Neuronal stem cell (in vitro differentiated cells): ENCODE results near the gene CINP.

Experiments
- DNase-seq: peaks from one replicate; pipeline ENCODE4 v3.0.0-alpha.2; 2013; ENCODE audit warnings: low spot score
- H2AFZ ChIP-seq: one replicate; pipeline ENCODE4 v1.6.1; 2013; ENCODE audit warnings: mild to moderate bottlenecking, low read length, inconsistent platforms
- H2AK5ac ChIP-seq: 2 replicates; pipeline ENCODE4 v1.6.1; 2013; ENCODE audit warnings: low read depth, mild to moderate bottlenecking, inconsistent platforms, low read length, moderate library complexity, mixed read lengths
- H2BK120ac ChIP-seq: 2 replicates; pipeline ENCODE4 v1.6.1; 2013; ENCODE audit warnings: low read depth, mild to moderate bottlenecking, inconsistent platforms, low read length, moderate library complexity, mixed read lengths
- H2BK12ac ChIP-seq: one replicate; pipeline ENCODE4 v1.6.1; 2013; ENCODE audit warnings: low read length, inconsistent platforms
- H2BK15ac ChIP-seq: 2 replicates; pipeline ENCODE4 v1.6.1; 2013; ENCODE audit warnings: mild to moderate bottlenecking, low read length, inconsistent platforms, mixed read lengths
- H2BK5ac ChIP-seq: one replicate; pipeline ENCODE4 v1.6.1; 2013; ENCODE audit warnings: inconsistent platforms, mild to moderate bottlenecking, low read length, moderate library complexity
- H3K14ac ChIP-seq: one replicate; pipeline ENCODE4 v1.6.1; 2013; ENCODE audit warnings: low read length, inconsistent platforms
- H3K18ac ChIP-seq: 2 replicates; pipeline ENCODE4 v1.6.1; 2013; ENCODE audit warnings: low read length, inconsistent platforms
- H3K23ac ChIP-seq: 2 replicates; pipeline ENCODE4 v1.6.1; 2013; ENCODE audit warnings: low read depth, mild to moderate bottlenecking, mixed read lengths, low read length, inconsistent platforms; ENCODE audit not compliant: poor library complexity
- H3K27ac ChIP-seq: replicated peaks from 3 replicates; pipeline ENCODE4 v1.5.1; 2013; ENCODE audit warnings: low read length, inconsistent platforms
- H3K27me3 ChIP-seq, 3 experiments: 2 replicates each; pipeline ENCODE4 v1.6.1; 2013; ENCODE audit warnings: low read length in 3 of 3, mild to moderate bottlenecking in 2 of 3, inconsistent platforms in 1 of 3, low read depth in 1 of 3, mixed read lengths in 1 of 3, moderate library complexity in 1 of 3; ENCODE audit not compliant: control insufficient read depth in 3 of 3, insufficient read depth in 3 of 3
- H3K36me3 ChIP-seq, 2 donors: replicated peaks in 1 of 2; 2 replicates each; pipeline ENCODE4 v1.6.1; 2013; ENCODE audit warnings: low read length in 2 of 2; ENCODE audit not compliant: control insufficient read depth in 2 of 2, insufficient read depth in 2 of 2
- H3K4ac ChIP-seq: 2 replicates; pipeline ENCODE4 v1.6.1; 2013; ENCODE audit warnings: inconsistent platforms, mild to moderate bottlenecking, low read length, moderate library complexity
- H3K4me1 ChIP-seq, 2 donors: 1 replicate in 1 of 2; 2 replicates in 1 of 2; pipeline ENCODE4 v1.6.1; 2013; ENCODE audit warnings: low read length in 2 of 2, low read depth in 1 of 2; ENCODE audit not compliant: control insufficient read depth in 2 of 2, insufficient read depth in 1 of 2
- H3K4me2 ChIP-seq: one replicate; pipeline ENCODE4 v1.6.1; 2013; ENCODE audit warnings: mild to moderate bottlenecking, low read length, inconsistent platforms; ENCODE audit not compliant: insufficient read depth, poor library complexity, severe bottlenecking
- H3K4me3 ChIP-seq, 2 donors: 2 replicates each; pipeline ENCODE4 v1.5.1; 2013; ENCODE audit warnings: low read length in 2 of 2, mild to moderate bottlenecking in 2 of 2, inconsistent platforms in 1 of 2, moderate library complexity in 1 of 2
- H3K79me1 ChIP-seq: one replicate; pipeline ENCODE4 v1.6.1; 2013; ENCODE audit warnings: low read depth, mild to moderate bottlenecking, inconsistent platforms, low read length, moderate library complexity
- H3K9ac ChIP-seq: one replicate; pipeline ENCODE4 v1.6.1; 2013; ENCODE audit warnings: mild to moderate bottlenecking, low read depth, low read length, inconsistent platforms; ENCODE audit not compliant: poor library complexity
- H3K9me3 ChIP-seq, 2 donors: replicated peaks in 1 of 2; 2 replicates each; pipeline versions ENCODE3 to v1.6.1; 2013; ENCODE audit warnings: low read length in 2 of 2, mild to moderate bottlenecking in 2 of 2, inconsistent platforms in 1 of 2, low read depth in 1 of 2, mixed read lengths in 1 of 2, moderate library complexity in 1 of 2; ENCODE audit not compliant: control insufficient read depth in 2 of 2, insufficient read depth in 1 of 2
- H4K8ac ChIP-seq: one replicate; pipeline ENCODE4 v1.6.1; 2013; ENCODE audit warnings: low read depth, mild to moderate bottlenecking, inconsistent platforms, low read length, moderate library complexity
- H4K91ac ChIP-seq: one replicate; pipeline ENCODE4 v1.6.1; 2013; ENCODE audit warnings: low read length, low read depth, mild to moderate bottlenecking, inconsistent platforms; ENCODE audit not compliant: poor library complexity
- WGBS, 2 donors: extraction: QIAGEN DNeasy Blood & Tissue Kit; methylation state at CpG; one replicate each; pipeline ENCODE4 v1.1.7; 2013; ENCODE audit warnings: missing lambda C conversion rate in 2 of 2, mixed read lengths in 1 of 2; ENCODE audit not compliant: insufficient read length in 2 of 2, insufficient replicate concordance in 1 of 2; ENCODE audit errors: extremely low coverage in 2 of 2; 5-methylcytosine and 5-hydroxymethylcytosine counted together

Gene CINP

DNA sequence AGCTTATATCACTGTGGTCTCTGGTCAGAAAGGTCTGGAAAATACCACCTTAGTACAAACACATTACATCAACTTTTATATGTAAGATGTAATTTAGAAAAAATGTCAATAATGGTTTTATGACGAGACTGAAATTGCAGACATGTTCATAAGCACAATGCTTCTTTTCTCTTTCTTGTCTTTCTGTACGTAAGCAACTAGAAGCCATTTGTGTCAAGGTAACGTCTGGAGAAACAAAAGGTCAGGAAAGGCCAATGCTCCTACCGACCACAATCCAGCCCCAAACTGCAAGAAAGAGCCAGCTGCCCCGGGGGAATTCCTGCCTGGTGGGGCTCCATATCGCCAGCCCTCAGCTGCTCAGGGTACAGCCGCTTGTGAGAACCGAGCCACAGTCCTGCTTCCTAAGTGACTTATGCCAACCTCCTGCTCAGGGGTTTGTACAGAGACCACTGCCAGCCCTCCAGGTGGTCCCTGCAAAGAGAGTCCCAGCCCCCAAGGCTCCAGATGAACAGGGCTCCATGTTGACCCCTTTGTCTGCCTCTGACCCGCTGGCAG is 36.8 kb downstream of the CINP start:
- H3K23ac ChIP-seq: no peak overlapping the region
- H3K4me2 ChIP-seq: no peak overlapping the region
- H3K4me1 ChIP-seq: no peaks in the 10 kb centered on the region
- H2BK15ac ChIP-seq: no peak overlapping the region
- H3K79me1 ChIP-seq: peaks cover 3% of the 10 kb centered on the region
- no peak overlapping the region for H3K4ac ChIP-seq
- no CpG with 5 or more reads among the region's 9 CpGs for WGBS, 2 donors
- H3K4me3 ChIP-seq: no peak overlapping the region
- no peak overlapping the region for H4K91ac ChIP-seq
- no peak overlapping the region for H2BK5ac ChIP-seq
- no peak overlapping the region for H2AK5ac ChIP-seq
- no peaks in the 10 kb centered on the region for H3K9me3 ChIP-seq
- H3K36me3 ChIP-seq: peaks cover 5 to 44% of the 10 kb centered on the region in 2 donors
- H3K27me3 ChIP-seq: no peaks in the 10 kb centered on the region
- H3K9ac ChIP-seq: peak overlapping the region; percentile 5
- H3K27ac ChIP-seq: no peak overlapping the region
- DNase-seq: no peak
- no peak overlapping the region for H2BK120ac ChIP-seq
- H3K18ac ChIP-seq: no peak overlapping the region
- no peak overlapping the region for H2AFZ ChIP-seq
- no peak overlapping the region for H4K8ac ChIP-seq
- H2BK12ac ChIP-seq: no peak overlapping the region
- no peak overlapping the region for H3K14ac ChIP-seq

DNA sequence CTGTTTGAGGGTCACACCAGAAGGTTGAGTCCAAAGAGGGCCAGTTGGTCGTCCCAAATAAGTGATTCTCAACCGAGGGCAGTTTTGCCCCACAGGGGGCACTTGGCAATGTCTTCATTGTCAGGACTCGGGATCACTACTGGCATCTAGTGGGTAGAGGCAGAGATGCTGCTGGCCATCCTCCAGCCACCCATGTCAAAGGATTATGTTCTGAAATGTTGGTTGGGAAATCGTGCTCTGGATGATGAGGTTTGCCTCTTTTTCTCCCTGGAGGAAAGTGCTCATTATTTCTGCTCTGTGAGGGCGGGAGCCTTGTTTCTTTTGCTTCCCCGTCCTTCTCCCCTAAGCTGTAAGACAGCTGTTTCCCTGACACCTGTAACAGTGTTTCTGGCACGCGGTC is 39.6 kb downstream of the CINP start:
- H3K9me3 ChIP-seq: no peaks in the 10 kb centered on the region
- no peak overlapping the region for H4K91ac ChIP-seq
- H2AK5ac ChIP-seq: no peak overlapping the region
- no peak overlapping the region for H3K4me2 ChIP-seq
- no peak overlapping the region for H3K27ac ChIP-seq
- no peak overlapping the region for H3K14ac ChIP-seq
- peaks cover 5 to 39% of the 10 kb centered on the region in 2 donors for H3K36me3 ChIP-seq
- no peak overlapping the region for H2BK5ac ChIP-seq
- no peaks in the 10 kb centered on the region for H3K27me3 ChIP-seq
- DNase-seq: no peak
- H3K4me1 ChIP-seq: peaks cover 4 to 8% of the 10 kb centered on the region in 2 donors
- no peak overlapping the region for H3K18ac ChIP-seq
- no peak overlapping the region for H3K9ac ChIP-seq
- H2BK120ac ChIP-seq: no peak overlapping the region
- H3K4ac ChIP-seq: no peak overlapping the region
- H3K4me3 ChIP-seq: no peak overlapping the region
- no peak overlapping the region for H3K23ac ChIP-seq
- WGBS, 2 donors: no CpG with 5 or more reads among the region's 8 CpGs
- H2BK12ac ChIP-seq: no peak overlapping the region
- no peak overlapping the region for H2BK15ac ChIP-seq
- H4K8ac ChIP-seq: no peak overlapping the region
- no peak overlapping the region for H2AFZ ChIP-seq
- peaks cover 3% of the 10 kb centered on the region for H3K79me1 ChIP-seq

DNA sequence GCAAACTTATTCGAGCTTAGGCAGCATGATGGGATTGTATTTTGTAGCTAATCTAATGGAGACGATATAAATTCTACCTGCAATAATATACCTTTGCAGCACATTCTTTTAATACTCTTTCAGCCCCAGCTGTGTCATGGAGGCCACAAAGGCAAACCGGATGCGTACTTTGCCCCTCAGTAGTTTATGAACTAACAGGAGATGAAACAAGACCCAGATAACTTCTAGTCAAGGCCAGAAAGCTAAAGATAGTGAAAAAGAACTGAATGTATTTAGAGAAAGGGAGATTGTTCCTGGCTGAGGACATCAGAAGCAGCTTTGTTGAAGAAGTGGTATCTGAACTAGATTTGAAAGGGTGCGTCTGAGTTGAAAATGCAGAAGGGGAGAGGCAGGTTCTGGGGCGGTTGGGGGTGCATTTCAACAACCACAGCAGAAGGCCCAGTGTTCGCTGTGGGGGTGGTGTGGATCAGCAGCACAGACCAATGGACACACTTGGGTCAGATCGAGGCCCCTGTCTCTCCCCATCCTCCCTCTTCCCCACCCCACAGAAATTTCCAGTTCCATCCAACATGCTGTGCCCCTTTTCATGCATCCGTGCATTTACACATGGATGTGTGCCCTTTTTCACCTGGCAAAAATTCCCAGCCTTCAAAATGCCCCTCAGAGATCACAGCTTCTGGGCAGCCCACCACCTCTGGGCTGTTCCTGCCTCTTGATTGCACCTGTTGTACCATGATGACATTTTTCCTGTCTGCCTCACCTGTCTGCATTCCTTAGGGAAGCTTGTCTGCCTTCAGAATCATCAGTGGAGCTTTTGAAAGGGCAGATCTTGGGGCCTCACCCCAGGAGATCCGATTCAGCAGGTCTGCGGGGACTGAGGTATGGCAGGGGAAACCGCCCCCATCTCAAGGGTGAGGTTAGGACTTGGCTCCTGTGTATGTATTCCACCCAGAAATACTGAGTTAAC is 41.0 kb downstream of the CINP start:
- no peak overlapping the region for H3K4ac ChIP-seq
- H3K79me1 ChIP-seq: peaks cover 3% of the 10 kb centered on the region
- no peak overlapping the region for H2BK120ac ChIP-seq
- peaks cover 12 to 14% of the 10 kb centered on the region in 2 donors for H3K4me1 ChIP-seq
- H3K27ac ChIP-seq: no peak overlapping the region
- WGBS, 2 donors: no CpG with 5 or more reads among the region's 12 CpGs
- no peak overlapping the region for H2BK5ac ChIP-seq
- H3K27me3 ChIP-seq: no peaks in the 10 kb centered on the region
- no peak overlapping the region for H3K23ac ChIP-seq
- peak overlapping the region in 1 of 2 donors; percentile 28 for H3K4me3 ChIP-seq
- H2AFZ ChIP-seq: no peak overlapping the region
- peaks cover 2 to 32% of the 10 kb centered on the region in 2 donors for H3K36me3 ChIP-seq
- no peak overlapping the region for H2BK15ac ChIP-seq
- H3K4me2 ChIP-seq: no peak overlapping the region
- no peak overlapping the region for H3K18ac ChIP-seq
- H3K9ac ChIP-seq: no peak overlapping the region
- H2AK5ac ChIP-seq: no peak overlapping the region
- no peak overlapping the region for H3K14ac ChIP-seq
- no peak overlapping the region for H4K91ac ChIP-seq
- DNase-seq: no peak
- no peaks in the 10 kb centered on the region for H3K9me3 ChIP-seq
- H2BK12ac ChIP-seq: no peak overlapping the region
- H4K8ac ChIP-seq: no peak overlapping the region
